ENCODE results near the gene KCNK13. TPM values are rescaled to one million over a fixed set of nuclear protein-coding genes. Genes with fewer than 3 reads are reported as not detected.

KCNK13 gene
- total RNA-seq, 1 donor: not detected

GRCh38 chr14:90049390-90049789 lies 12.4 kb upstream of the KCNK13 start:
- no peak for TF ChIP-seq CTCF (IDR thresholded peaks at IDR 0.05; ENCODE audit: insufficient read depth, low read depth, low read length)
- DNase-seq (ENCODE audit: low read depth): no peak
- no peak overlapping the region for H3K4me3 ChIP-seq (ENCODE audit: low read depth, low read length)

GRCh38 chr14:90050271-90050670 lies 11.5 kb upstream of the KCNK13 start:
- H3K4me3 ChIP-seq (ENCODE audit: low read depth, low read length): no peak overlapping the region
- no peak for DNase-seq (ENCODE audit: low read depth)
- no peak for TF ChIP-seq CTCF (IDR thresholded peaks at IDR 0.05; ENCODE audit: insufficient read depth, low read depth, low read length)

- no peak overlapping the region for H3K4me3 ChIP-seq (ENCODE audit: low read depth, low read length)
- TF ChIP-seq CTCF (IDR thresholded peaks at IDR 0.05; ENCODE audit: insufficient read depth, low read depth, low read length): no peak
- DNase-seq (ENCODE audit: low read depth): no peak
These were observed 8.8 kb upstream of the KCNK13 start for GRCh38 chr14:90053044-90053443.

- no peak for DNase-seq (ENCODE audit: low read depth)
- H3K4me3 ChIP-seq (ENCODE audit: low read depth, low read length): no peak overlapping the region
- no peak for TF ChIP-seq CTCF (IDR thresholded peaks at IDR 0.05; ENCODE audit: insufficient read depth, low read depth, low read length)
These were observed 7.0 kb upstream of the KCNK13 start for GRCh38 chr14:90054803-90055202.

GRCh38 chr14:90056826-90057225 lies 5.0 kb upstream of the KCNK13 start:
- TF ChIP-seq CTCF (IDR thresholded peaks at IDR 0.05; ENCODE audit: insufficient read depth, low read depth, low read length): no peak
- no peak overlapping the region for H3K4me3 ChIP-seq (ENCODE audit: low read depth, low read length)
- DNase-seq (ENCODE audit: low read depth): no peak

GRCh38 chr14:90058876-90059458 lies 2.8 kb upstream of the KCNK13 start:
- DNase-seq (ENCODE audit: low read depth): peak; percentile 33
- H3K4me3 ChIP-seq (ENCODE audit: low read depth, low read length): no peak overlapping the region
- no peak for TF ChIP-seq CTCF (IDR thresholded peaks at IDR 0.05; ENCODE audit: insufficient read depth, low read depth, low read length)

All from fibroblast of villous mesenchyme (primary cell).